ENCODE measurements around the gene OR1E2. TPM values are rescaled to one million over a fixed set of nuclear protein-coding genes. Genes with fewer than 3 reads are reported as not detected.

Gene OR1E2
- total and polyA plus RNA-seq, 2 of the 13 experiments (the other 11 are each of a cell fraction or from before 2014, with no cell fraction given), result not detected

DNA sequence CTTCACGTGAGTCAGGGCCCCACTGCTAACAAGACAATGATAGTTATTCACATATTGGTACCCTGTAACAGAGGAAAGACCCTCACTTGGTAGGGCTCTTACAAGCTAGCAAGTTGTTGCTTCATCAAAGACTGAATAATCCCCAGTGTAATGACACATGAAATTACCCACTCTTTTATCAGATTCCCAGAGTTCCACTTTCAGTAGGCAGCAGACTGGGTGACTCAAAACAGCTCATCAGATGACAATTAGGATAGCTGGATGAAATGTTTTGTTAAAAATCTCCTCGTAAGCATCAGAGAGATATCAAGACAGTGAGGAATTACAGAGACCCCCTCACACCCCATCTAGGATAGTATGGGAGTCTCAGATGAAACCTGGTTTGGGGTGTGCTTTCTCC lies 6.8 kb upstream of the OR1E2 start:
- WGBS (ENCODE audit: low lambda C conversion rate), result 0% methylated on average over 2 of the region's 2 CpGs
- no peak for TF ChIP-seq FOXK1 (CRISPR knock-in tag; IDR thresholded peaks at IDR 0.05; ENCODE audit: borderline replicate concordance, low read depth)
- TF ChIP-seq, protein P1, sequence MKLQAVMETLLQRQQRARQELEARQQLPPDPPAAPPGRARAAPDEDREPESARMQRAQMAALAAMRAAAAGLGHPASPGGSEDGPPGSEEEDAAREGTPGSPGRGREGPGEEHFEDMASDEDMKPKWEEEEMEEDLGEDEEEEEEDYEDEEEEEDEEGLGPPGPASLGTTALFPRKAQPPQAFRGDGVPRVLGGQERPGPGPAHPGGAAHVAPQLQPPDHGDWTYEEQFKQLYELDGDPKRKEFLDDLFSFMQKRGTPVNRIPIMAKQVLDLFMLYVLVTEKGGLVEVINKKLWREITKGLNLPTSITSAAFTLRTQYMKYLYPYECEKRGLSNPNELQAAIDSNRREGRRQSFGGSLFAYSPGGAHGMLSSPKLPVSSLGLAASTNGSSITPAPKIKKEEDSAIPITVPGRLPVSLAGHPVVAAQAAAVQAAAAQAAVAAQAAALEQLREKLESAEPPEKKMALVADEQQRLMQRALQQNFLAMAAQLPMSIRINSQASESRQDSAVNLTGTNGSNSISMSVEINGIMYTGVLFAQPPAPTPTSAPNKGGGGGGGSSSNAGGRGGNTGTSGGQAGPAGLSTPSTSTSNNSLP (IDR thresholded peaks at IDR 0.05; ENCODE audit: low read depth, low read length), result no peak
- TF ChIP-seq ZNF605 (CRISPR knock-in tag; IDR thresholded peaks at IDR 0.05), result no peak
- TF ChIP-seq ZNF331 (CRISPR knock-in tag; IDR thresholded peaks at IDR 0.05), result no peak
- TF ChIP-seq ZNF484 (CRISPR knock-in tag; IDR thresholded peaks at IDR 0.05; ENCODE audit: borderline replicate concordance, low read depth), result no peak
- TF ChIP-seq, protein P2, sequence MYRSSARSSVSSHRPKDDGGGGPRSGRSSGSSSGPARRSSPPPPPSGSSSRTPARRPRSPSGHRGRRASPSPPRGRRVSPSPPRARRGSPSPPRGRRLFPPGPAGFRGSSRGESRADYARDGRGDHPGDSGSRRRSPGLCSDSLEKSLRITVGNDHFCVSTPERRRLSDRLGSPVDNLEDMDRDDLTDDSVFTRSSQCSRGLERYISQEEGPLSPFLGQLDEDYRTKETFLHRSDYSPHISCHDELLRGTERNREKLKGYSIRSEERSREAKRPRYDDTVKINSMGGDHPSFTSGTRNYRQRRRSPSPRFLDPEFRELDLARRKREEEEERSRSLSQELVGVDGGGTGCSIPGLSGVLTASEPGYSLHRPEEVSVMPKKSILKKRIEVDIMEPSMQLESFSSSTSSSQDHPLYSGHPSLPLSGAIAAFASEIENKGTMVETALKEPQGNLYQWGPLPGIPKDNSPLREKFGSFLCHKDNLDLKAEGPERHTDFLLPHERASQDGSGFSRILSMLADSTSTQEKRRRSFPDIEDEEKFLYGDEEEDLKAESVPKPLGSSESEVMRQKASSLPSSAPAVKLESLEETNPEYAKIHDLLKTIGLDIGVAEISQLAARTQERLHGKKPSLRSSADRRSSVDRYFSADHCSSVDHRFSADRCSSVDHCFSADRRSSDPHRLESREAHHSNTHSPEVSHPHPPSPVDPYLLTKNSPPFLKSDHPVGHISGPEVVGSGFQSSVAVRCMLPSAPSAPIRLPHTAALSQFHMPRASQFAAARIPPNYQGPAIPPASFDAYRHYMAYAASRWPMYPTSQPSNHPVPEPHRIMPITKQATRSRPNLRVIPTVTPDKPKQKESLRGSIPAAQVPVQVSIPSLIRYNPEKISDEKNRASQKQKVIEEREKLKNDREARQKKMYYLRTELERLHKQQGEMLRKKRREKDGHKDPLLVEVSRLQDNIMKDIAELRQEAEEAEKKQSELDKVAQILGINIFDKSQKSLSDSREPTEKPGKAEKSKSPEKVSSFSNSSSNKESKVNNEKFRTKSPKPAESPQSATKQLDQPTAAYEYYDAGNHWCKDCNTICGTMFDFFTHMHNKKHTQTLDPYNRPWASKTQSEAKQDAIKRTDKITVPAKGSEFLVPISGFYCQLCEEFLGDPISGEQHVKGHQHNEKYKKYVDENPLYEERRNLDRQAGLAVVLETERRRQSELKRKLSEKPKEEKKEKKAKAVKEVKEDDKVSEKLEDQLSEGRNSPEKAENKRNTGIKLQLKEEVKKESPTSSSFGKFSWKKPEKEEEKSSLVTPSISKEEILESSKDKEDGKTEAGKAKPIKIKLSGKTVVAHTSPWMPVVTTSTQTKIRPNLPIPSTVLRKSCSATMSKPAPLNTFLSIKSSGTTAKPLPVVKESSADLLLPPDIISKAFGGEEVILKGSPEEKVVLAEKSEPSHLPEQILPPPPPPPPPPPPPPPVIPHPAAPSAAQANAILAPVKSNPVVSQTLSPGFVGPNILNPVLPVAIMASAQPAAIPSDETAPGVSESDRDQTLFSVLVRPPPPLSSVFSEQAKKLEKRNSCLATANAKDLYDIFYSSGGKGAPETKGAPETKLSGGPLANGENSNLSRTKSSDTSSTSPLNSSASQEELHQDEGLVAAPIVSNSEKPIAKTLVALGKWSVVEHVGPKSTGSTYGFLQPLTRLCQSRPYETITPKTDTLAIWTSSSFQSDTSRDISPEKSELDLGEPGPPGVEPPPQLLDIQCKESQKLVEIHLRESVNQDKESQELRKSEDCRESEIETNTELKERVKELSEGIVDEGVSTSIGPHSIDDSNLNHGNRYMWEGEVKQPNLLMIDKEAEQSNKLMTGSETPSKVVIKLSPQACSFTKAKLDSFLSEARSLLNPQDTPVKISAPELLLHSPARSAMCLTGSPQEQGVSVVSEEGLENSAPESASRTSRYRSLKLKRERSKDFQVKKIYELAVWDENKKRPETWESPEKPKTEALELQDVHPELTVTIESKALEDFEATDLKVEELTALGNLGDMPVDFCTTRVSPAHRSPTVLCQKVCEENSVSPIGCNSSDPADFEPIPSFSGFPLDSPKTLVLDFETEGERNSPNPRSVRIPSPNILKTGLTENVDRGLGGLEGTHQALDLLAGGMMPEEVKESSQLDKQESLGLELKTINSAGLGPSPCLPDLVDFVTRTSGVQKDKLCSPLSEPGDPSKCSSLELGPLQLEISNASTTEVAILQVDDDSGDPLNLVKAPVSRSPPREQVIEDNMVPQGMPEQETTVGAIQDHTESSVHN (CRISPR knock-in tag; IDR thresholded peaks at IDR 0.05), result no peak
- H3K9ac ChIP-seq (ENCODE audit: insufficient read depth, low read depth, low read length), result no peak overlapping the region
- in situ Hi-C loops (cut with HindIII; ENCODE audit: extremely low pct_ligation_motif_present, low pct_unique_long_range_greater_than_20kb), result no loop called here
- no peaks in the 10 kb centered on the region for H3K79me2 ChIP-seq (ENCODE audit: insufficient read depth, low read length)
- no peak overlapping the region for H3K4me2 ChIP-seq (ENCODE audit: low read depth, low read length)
- DNase-seq (ENCODE audit: low spot score) (no peak), ATAC-seq (no peak), FAIRE-seq (no peak)
- no TSS peak for BruUV-seq (replicated peaks)
- no peak overlapping the region for H3K27ac ChIP-seq (ENCODE audit: extremely low read length, insufficient read depth, low read length)
- no peaks in the 10 kb centered on the region for H3K36me3 ChIP-seq (replicated peaks in 1 of 2; ENCODE audit: control insufficient read depth in 1 of 2, insufficient read depth in 2 of 2, low read length in 2 of 2)
- H3K27me3 ChIP-seq (ENCODE audit: control insufficient read depth in 1 of 2, insufficient read depth in 2 of 2, low read length in 2 of 2), result no peaks in the 10 kb centered on the region
- ChIA-PET CTCF (ENCODE audit: low intra/inter-chr PET ratio, low total read pairs) (no interaction called here), POLR2A (no interaction called here)
- no peak overlapping the region for H3K4me3 ChIP-seq (replicated peaks in 1 of 3; ENCODE audit: insufficient read depth in 1 of 3, low read depth in 2 of 3, low read length in 3 of 3)
- no peaks in the 10 kb centered on the region for H3K4me1 ChIP-seq (ENCODE audit: insufficient read depth, low read length)
- H4K20me1 ChIP-seq (ENCODE audit: insufficient read depth, low read length), result no peaks in the 10 kb centered on the region; the same call in 1 of the 2 replicates
- H2AFZ ChIP-seq (ENCODE audit: low read length), result no peak overlapping the region
- intact Hi-C loops (cut with micrococcal nuclease; ENCODE audit: unreplicated experiment), result no loop called here
- no peaks in the 10 kb centered on the region for H3K9me3 ChIP-seq (ENCODE audit: low read length)
